Right renal cortex interstitium (tissue), 3 donors: ENCODE results near the gene TRIOBP. TPM values are rescaled to one million over a fixed set of nuclear protein-coding genes. Genes with fewer than 3 reads are reported as not detected.
"Not testable (repeated sequence)": the region's sequence is repeated elsewhere in the genome, so short reads cannot be mapped to it uniquely, and the experiment has no call there.

Source experiments
- DNase-seq, 3 donors: peaks; one replicate each; pipeline ENCODE4 v3.0.0-alpha.2; 2013; ENCODE audit warnings: low read depth in 3 of 3, low spot score in 2 of 3
- polyA plus RNA-seq, 3 donors: library from polyadenylated mRNA; unstranded; fragments of 120-200 nt; gene quantifications; one replicate each; pipeline ENCODE4 v1.2.1, GENCODE V29; 2013; ENCODE audit not compliant: insufficient read length in 3 of 3

The TRIOBP gene
- polyA plus RNA-seq, 3 donors, result 55.9 to 67.6 (median 59.4) TPM

GRCh38 chr22:37717746-37718305, 21.0 kb downstream of the TRIOBP start:
- not testable (repeated sequence) for DNase-seq

- DNase-seq, result no peak
Measured at GRCh38 chr22:37725551-37726240, 28.8 kb downstream of the TRIOBP start.

GRCh38 chr22:37726241-37726887, 29.5 kb downstream of the TRIOBP start:
- no peak for DNase-seq

DNA sequence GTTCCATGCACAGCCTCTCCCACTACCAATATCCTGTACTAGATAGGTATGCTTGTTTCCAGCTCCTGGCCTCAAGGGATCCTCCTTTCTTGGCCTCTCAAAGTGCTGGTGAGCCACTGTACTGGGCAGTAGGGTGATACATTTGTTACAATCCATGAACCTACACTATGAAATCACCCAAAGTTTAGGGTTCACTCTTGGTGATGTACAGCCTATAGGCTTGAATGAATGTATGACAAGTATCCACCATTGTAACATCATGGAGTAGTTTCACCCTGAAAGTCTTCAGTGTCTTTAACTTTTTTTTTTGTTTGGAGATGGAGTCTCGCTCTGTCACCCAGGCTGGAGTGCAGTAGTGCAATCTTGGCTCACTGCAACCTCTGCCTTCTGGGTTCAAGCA, 31.8 kb downstream of the TRIOBP start:
- DNase-seq, result no peak

GRCh38 chr22:37731804-37732471, 35.1 kb downstream of the TRIOBP start:
- DNase-seq, result no peak

DNA sequence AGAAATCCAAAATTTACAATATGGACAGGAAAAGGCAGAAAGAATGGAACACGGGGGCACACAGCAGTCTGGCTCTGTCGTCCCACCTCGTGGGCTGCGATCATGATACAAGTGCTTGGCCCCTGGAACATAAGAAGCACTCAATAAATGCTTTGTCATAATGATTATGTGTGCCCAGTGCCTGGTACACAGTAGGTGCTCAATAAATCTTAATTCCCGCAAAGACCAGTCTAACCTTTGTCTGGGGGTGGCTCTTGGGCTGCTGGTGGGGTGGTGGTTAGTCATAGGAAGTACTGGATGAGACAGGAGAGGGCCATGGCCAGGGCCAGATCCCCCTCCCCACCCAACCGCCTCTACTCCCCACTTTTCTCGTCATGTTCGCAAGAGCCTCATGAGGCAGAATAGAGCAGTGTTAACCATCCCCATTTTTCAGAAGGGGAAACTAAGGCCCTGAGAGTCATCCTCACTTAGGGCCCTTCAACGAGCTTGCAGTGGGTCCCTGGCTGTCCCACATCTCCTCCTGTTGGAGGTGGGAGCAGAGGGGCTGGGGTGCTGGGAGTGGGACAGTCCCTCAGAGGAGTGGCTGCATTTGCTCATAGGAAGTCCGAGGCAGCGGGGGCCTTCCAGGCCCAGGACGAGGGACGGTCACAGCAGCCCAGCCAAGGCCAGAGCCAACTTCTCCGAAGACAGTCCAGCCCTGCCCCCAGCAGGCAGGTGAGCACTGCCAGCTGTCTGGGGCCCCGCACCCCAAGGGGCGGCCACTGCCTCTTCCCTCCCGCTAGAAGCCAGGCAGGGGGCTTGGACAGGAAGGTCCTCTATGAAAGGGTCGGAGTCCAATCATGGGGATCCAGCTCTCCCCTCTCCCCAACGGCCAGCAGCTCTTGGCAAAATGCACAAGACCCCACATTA, 36.1 kb downstream of the TRIOBP start:
- no peak for DNase-seq

DNA sequence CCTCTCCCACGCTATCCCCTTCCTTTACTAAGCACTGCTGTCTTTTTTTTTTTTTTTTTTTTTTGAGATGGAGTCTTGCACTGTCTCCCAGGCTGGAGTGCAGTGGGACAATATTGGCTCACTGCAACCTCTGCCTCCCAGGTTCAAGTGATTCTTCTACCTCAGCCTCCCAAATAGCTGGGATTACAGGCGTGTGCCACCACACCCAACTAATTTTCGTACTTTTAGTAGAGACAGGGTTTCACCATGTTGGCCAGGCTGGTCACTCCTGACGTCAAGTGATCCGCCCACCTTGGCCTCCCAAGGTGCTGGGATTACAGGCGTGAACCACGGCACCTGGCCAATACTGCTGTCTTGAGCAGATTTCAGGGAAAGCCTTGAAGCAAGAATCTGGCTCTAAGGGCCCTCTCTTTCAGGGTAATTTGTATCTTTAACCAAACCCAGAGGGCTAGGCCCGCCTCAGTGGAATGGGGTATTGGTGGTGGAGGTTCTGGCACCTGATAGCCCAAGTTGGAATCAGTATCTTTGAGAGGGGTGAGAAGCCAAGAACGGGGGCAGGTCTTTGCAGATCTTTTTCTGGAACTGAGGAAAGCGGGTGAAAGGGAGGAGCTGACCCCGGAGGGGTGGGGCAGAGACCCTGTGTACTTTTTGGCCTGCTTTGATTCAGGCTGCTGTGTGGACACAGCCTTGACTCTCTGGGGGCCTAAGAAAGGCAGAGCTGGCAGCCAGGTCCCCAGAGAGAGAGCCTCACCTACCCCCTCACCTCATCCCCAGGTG, 37.0 kb downstream of the TRIOBP start:
- no peak for DNase-seq

DNA sequence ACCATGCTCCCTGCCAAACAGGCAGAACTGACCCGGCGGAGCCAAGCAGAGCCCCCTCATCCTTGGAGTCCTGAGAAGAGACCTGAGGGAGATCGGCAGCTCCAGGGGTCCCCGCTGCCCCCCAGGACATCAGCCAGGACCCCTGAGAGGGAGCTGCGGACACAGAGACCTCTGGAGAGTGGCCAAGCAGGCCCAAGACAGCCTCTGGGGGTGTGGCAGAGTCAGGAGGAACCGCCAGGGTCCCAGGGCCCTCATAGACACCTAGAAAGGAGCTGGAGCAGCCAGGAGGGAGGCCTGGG, 37.5 kb downstream of the TRIOBP start:
- no peak for DNase-seq

DNA sequence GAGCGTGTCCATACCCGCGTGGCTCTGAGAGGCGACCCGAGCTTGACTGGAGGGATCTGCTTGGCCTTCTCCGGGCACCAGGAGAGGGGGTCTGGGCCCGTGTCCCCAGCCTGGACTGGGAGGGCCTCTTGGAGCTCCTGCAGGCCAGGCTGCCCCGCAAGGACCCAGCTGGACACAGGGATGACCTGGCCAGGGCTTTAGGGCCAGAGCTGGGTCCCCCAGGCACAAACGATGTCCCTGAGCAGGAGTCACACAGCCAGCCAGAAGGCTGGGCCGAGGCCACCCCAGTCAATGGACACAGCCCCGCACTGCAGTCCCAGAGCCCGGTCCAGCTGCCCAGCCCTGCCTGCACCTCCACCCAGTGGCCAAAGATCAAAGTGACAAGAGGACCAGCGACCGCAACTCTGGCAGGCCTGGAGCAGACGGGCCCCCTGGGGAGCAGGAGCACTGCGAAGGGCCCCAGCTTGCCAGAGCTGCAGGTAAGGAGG, 38.2 kb downstream of the TRIOBP start:
- DNase-seq, result no peak

DNA sequence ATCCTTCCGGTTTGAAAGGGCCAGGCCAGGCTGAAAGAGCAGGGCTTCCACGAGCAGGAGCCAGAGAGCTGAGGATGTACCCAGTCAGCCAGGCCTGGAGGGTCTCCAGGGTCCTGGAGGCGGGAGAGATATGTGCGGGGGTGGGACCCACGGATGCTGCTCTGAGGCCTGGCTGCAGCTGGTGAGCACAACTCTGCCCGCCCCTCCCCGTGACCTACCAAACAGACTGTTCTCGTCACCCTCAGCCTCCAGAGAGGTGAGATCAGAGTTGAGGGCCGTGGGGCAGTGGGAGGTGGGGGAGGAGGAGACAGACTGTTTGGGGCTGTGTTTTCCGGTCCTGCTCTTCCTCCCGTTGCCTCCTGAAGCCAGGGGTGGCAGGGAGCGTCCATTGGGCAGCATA, 42.2 kb downstream of the TRIOBP start:
- DNase-seq, result peak in 2 of 3 donors; percentile 65 to 66

DNA sequence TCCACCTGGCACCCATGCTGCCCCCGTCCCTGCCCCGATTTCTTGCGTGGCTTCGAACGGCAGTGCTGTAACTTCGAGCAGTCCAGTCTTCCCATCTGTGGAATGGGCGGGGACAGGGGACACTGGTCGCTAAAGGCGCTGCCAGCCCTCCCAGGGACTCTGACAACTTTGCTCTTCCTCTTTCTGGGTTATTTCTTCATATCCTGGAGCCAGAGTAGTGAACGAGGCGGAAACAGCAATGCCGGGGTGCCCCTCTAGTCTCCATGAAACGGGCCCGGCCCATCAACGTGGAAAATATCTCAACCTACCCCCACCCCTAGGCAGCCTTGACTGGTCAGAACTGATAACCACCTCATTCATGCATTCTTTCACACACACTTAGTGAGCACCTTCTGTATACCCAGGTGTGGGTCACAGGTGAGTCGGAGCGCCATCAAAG, 42.8 kb downstream of the TRIOBP start:
- DNase-seq, result no peak

- no peak for DNase-seq
Measured at GRCh38 chr22:37740455-37741311, 43.8 kb downstream of the TRIOBP start.

- peak; percentile 73 to 79 (median 73) for DNase-seq
Measured at GRCh38 chr22:37741312-37741795, 44.5 kb downstream of the TRIOBP start.

GRCh38 chr22:37742376-37743171, 45.7 kb downstream of the TRIOBP start:
- DNase-seq, result no peak

GRCh38 chr22:37744589-37744988, 47.7 kb downstream of the TRIOBP start:
- DNase-seq, result no peak

DNA sequence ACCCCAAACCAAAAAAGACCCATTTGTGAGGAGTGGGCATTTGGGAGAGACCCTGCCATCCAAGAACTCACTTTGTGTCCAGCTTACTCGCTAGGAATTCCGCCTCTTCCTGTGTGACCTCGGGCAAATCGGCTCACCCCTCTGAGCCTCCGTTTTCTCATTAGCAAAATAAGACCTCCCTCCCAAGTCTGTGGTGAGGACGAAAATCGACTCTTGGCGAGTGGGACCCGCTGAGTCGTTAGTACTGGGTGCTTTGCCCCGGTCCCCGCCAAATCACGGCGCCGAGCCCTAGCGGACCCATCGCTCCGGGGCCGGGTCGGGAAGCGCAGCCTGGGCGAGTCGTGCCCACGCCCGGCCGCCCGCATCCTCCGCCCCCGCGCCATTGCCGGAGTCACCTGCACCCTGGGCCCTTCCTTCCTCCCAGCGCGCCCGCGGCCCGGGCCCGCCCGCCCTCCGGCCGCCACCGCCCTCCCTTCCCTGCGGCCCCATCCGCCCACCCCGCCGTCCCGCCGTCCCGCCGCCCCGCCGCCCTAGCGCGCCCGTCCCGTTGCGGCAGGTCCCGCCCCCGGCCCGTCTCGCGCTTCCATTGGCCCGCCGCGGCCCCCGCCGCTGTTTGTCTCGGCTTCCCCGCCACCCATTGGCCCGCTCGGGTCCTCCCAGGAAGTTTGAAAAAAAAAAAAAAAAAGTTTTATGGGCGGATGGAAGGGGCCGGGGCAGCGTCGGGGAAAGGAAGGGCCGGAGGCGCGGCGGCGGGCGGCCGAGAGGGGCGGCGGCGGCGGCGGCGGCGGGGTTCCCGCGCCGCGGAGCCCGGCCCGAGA, 48.9 kb downstream of the TRIOBP start:
- peak in 2 of 3 donors; percentile 68 to 79 for DNase-seq
